ENCODE data around the gene KCND1.
"Not testable (repeated sequence)": the region's sequence is repeated elsewhere in the genome, so short reads cannot be mapped to it uniquely, and the experiment has no call there.

KCND1 gene

DNA sequence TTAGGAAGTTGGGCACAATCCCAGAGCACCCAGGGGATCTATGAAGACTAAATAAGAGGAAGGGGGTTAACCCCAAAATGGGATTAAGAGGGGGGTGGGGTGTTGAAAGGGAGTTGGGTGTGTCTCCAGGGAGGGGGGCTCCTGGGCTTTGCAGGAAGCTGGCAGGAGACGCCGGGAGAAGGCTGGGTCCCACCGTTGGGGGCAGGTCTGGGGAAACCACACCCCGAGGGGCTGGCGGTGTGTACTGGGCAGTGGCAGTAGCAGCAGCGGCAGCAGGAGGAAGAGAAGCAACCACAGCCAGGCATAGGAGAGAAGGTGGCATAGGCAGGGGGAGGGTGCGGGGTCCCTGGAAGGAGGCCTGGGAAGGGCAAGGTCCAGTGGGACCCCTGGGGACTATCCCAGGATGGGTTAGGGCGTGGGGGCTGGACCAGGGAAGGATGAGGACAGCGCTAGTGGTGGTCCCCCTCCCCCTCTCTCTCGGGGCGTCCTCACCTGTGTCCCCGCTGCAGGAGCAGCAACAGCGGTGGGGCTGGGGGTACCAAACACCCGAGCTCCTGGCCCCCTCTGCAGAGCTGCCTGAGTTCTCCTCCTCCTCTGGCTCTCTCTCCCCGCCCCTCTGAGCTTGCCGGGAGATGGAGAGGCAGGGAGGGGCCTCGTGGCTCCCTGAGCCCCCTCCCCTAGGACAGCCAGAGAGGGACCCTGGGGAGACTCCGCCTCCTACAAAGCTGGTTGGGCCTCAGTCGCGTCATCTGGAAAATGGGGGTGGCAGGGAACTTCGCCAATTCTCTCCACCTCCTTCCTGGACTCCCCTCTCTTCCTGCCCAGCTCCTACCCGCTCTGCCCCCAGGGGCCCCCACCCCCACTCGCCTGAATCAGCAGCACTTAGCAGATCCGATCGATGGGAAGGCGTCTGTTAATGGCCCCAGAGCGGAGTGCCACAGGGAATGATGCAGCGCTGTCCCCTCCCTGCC lies at the start of gene KCND1:
Gene KCND1 (minus strand): TSS at position 596 of the 971 bp plus-strand sequence. CDS start 1,573 bp downstream, outside the sequence.
- peak; percentile 50 for DNase-seq (ENCODE audit: low spot score)

DNA sequence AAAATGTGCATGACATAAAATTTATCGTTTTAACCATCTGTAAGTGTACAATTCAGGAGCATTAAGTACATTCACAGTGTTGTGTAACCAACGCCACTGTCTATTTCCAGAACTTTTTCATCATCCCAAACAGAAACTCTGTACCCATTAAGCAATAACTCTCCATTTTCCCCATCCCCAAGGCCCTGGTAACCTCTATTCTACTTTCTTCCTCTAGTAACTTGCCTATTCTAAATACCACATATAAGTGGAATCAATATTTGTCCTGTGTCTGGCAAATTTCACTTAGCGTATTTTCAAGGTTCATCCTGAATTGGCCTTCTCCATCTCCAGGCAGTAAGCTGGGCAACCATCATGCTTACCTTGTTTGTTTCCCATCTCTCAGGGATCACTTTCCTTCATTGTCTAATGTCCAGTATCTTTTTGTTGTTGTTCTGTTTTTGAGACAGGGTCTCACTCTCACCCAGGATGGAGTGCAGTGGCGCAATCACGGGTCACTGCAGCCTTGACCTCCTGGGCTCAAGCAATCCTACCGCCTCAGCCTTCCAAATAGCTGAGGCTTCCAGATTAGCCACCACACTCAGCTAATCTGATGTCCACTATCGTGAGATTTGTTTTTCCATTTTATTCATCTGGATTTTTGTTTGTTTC lies 48.1 kb upstream of the KCND1 start:
- no peak for DNase-seq (ENCODE audit: low spot score)

DNA sequence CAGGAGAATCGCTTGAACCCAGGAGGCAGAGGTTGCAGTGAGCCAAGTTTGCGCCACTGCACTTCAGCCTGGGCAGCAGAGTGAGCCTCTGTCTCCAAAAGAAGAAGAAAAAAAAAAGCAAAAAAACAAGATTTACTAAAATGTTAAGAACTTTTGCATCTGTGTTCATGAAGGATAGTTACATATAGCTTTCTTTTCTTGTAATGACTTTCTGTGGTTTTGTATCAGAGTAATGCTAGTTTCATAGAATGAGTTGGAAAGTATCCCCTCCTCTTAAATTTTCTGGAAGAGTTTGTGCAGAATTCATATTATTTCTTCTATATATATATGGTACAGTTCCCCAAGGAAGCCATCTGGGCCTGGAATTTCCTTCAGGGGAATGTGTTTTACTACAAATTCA lies 47.4 kb upstream of the KCND1 start:
- no peak for DNase-seq (ENCODE audit: low spot score)

- no peak for DNase-seq (ENCODE audit: low spot score)
Observed at GRCh38 chrX:49003696-49004095, 32.1 kb upstream of the KCND1 start.

DNA sequence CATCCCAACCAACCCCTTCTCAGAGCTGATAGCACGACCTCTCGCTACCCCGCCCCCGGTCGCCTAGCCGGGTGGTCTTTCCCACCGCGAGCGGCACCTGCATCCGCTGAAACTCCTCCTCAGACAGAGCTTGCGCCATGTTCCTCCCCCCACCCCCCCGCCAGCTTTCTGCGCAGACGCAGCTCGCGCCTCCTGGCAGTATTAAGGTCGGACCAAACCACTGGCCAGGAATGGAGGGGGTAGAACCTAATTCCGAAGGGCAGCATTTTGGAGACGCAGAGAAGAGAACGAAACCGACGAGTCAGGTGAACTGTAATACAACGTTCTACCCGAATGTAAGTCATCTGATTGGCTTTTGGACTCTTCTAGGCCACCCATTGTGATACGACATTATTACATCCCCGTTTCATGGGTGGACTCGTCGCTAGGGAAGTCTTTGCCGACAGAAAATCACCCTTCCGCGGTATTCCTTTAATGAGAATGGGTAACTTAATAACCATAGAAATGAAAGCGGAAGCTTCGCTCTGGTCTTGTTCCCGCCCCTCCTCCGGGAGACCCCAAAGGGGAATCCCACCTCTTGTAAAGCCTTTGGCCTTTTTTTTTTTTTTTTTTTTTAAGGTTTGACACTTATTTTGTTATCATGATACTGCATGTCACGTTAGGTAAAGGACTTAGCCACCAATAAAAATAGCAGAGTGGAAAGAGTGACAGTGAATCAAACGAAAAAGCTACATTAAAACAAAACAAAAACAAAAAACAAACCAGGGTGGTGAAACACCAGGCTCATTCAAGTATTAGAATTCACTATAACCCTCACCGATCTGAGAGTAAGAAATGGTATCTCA lies 30.7 kb upstream of the KCND1 start, which contains the start of gene GRIPAP1:
Gene GRIPAP1 (minus strand): TSS at position 174 of the 845 bp plus-strand sequence. CDS start 35 bp downstream, at position 139.
- DNase-seq (ENCODE audit: low spot score), result peak; percentile 93

DNA sequence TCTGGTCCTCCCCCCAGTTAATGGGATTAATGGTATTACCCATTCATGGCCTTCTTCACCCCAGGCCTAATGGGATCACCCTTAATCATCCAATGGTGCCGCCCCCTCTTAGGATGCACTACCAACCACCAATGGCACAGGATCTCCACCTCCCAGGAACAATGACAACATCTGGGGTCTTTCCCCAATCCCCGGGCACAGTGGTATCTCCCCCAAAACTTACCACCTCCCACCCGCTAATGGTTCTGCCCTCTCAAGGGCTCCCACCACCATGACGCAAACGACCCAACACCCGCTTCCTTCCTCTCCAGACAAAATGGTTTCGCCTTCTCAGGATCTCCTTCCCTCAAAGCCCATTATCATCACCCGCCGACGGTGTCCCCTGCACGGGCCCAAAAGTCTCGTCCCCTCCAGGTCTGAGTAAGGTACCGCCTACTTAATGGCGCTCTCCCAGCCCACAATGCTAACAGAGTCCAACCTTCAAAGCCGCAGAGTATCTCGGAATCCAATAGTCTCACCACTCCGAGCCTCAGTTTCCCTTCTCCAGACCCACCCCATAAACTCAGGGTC lies 30.0 kb upstream of the KCND1 start:
- DNase-seq (ENCODE audit: low spot score), result peak; percentile 39

- no peak for DNase-seq (ENCODE audit: low spot score)
Observed at GRCh38 chrX:49000636-49001035, 29.0 kb upstream of the KCND1 start.

- DNase-seq (ENCODE audit: low spot score), result no peak
Observed at GRCh38 chrX:48999030-48999429, 27.4 kb upstream of the KCND1 start.

DNA sequence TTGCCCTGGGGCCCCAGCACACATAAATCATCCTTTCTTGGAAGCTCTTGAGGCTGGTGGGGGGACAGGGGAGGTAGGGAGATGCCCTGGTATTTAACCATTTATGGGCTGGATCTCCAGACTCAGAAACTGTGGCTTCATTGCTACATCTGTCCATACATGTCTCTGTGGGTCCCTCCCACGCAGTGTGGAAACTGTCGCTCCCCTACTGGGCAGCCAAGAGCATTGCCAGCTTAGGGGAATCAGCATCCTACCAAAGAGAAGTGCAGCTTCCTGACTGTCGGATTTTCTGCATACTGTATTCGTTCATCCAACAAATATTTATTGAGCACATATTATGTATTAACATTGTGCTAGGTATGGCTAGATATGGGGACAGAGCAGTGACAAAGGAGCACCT lies 26.7 kb upstream of the KCND1 start:
- DNase-seq (ENCODE audit: low spot score), result no peak

- DNase-seq (ENCODE audit: low spot score), result no peak
Observed at GRCh38 chrX:48997865-48998264, 26.2 kb upstream of the KCND1 start.

- no peak for DNase-seq (ENCODE audit: low spot score)
Observed at GRCh38 chrX:48997455-48997854, 25.8 kb upstream of the KCND1 start.

DNA sequence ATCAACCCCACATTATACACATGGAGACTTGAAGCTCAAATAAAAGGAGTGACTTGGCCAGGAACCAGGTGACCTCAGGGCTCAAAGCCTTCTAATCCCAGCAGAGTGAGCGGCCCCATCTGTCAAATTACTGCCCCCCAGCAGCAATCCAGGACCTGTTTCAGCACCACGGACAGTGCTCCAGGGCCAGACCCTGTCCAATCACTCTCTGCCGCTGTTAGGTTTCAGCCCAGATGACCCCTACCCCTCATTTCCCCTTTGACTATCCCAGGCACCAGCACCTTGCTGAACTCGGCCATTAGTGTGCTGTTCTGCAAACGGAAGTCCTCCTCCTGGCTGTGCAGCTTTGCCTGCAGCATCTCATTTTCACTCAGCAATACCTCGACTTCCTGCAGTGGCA lies 25.3 kb upstream of the KCND1 start:
- DNase-seq (ENCODE audit: low spot score), result no peak

DNA sequence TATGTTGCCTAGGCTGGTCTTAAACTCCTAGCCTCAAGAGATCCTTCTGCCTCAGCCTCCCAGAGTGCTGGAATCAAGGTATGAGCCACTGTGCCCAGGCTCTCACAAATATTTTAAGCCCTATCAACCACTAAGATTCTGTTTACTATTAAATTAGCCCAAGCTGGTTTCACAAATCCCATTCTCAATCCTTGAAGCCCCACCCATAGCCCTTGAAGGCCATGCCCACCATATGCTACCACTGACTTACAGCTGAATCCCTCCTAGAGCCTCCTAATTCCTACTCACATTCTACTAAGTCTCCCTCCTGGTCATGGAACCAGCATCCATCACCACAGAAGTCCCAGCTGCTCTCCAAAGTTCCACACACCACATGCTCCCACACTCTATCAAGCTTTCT lies 20.7 kb upstream of the KCND1 start:
- DNase-seq (ENCODE audit: low spot score), result no peak

GRCh38 chrX:48989483-48989882 lies 17.8 kb upstream of the KCND1 start:
- no peak for DNase-seq (ENCODE audit: low spot score)

- DNase-seq (ENCODE audit: low spot score), result no peak
Observed at GRCh38 chrX:48983896-48984295, 12.3 kb upstream of the KCND1 start.

DNA sequence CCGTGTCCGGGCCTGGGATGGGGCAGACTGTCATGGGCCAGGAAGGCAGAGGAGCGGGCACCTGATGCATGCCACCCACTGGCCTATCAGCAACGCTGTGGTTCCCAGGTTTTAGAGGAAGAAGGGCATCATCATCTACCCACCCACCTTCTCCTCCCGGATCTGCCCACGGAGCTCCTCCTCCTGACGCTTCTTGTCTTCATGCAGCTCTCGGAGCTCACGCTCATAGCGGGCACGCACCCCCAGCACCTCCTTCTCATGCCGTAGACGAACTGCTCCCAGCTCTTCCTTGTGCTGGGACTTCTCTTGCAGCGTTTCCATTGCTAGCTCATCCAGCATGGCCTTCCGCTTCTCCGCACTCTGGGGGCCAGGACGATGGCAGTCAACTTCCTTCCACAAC lies 11.4 kb upstream of the KCND1 start:
- DNase-seq (ENCODE audit: low spot score), result no peak

- no peak for DNase-seq (ENCODE audit: low spot score)
Observed at GRCh38 chrX:48981178-48981577, 9.5 kb upstream of the KCND1 start.

DNA sequence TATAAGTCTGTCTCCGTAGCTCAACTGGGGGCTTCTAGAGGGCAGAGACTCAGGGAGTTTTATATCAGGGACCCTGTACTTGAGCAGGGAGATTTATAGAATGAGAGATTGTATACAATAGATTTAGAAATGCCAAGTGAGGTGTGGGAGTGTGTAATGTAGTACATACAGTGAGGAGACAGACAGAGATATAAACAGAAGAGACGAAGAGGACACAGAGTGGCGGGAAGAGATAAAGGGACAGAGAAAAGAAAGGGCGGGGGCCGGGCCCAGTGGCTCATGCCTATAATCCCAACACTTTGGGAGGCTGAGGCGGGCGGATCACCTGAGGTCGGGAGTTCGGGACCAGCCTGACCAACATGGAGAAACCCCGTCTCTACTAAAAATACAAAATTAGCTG lies 8.7 kb upstream of the KCND1 start:
- DNase-seq (ENCODE audit: low spot score), result not testable (repeated sequence)

DNA sequence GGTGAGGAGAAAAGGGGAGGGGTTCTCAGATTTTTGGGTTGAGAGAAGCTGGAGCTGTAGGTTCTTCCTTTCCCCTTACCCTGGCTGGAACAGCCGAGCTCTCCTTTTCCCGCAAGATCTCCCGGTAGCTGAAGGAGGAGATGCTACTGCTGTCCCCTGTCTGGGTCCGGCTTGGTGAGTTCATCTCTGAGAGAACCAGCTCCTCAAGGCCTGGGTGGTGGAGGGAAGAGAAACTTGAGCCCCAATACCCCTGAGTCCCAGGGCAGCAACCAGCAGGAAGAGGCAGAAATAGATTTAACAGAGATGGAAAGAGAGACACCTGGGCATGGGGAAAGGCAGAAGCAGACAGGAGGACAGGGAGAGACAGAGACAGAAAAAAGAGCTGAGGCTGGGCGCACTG lies 6.6 kb upstream of the KCND1 start:
- no peak for DNase-seq (ENCODE audit: low spot score)

- DNase-seq (ENCODE audit: low spot score), result no peak
Observed at GRCh38 chrX:48976086-48976485, 4.4 kb upstream of the KCND1 start.

DNA sequence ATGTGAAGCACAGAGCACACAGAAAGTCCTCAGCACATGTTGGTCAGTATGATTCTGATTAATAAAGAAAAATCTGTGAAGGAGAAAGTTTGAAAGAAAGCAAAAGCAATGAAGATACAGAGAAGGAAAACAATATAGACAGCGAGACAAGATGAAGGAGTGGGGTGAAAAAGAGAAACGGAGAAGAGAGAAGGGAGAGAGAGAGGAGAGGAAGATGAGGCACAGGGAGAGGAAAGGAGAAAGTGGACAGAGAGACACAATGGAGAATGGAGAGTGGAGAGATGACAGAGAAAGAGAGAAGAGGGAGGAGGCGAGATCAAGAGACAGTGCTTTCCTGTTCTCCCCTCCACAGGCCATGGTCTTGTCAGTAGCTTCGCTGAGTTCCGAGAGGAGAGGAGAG lies 3.9 kb upstream of the KCND1 start:
- DNase-seq (ENCODE audit: low spot score), result no peak

GRCh38 chrX:48975041-48975440 lies 3.4 kb upstream of the KCND1 start:
- DNase-seq (ENCODE audit: low spot score), result no peak

Measured in GM03348 (cell line).